NT2/D1 (cell line): Measurements from ENCODE around the gene TMC2.

ENCODE experiments used
- DNase-seq: peaks from one replicate; pipeline ENCODE4 v3.0.0-alpha.2; 2011; ENCODE audit warnings: low read depth, low spot score
- H3K27me3 ChIP-seq: 2 replicates; pipeline ENCODE4 v1.6.0; 2011; ENCODE audit warnings: mild to moderate bottlenecking; ENCODE audit not compliant: insufficient read length, insufficient read depth
- H3K36me3 ChIP-seq: 2 replicates; pipeline ENCODE4 v1.6.1; 2011; ENCODE audit warnings: mild to moderate bottlenecking, low read length, mixed read lengths; ENCODE audit not compliant: insufficient read depth, insufficient read length
- H3K4me1 ChIP-seq: 2 replicates; pipeline ENCODE4 v1.5.1; 2011; ENCODE audit not compliant: insufficient read depth, insufficient read length
- H3K4me3 ChIP-seq: 2 replicates; pipeline ENCODE4 v1.5.1; 2011; ENCODE audit warnings: low read depth; ENCODE audit not compliant: insufficient read length
- H3K9ac ChIP-seq: 2 replicates; pipeline ENCODE4 v1.6.0; 2011; ENCODE audit warnings: low read depth; ENCODE audit not compliant: insufficient read length
- H3K9me3 ChIP-seq: 2 replicates; pipeline ENCODE4 v1.5.1; 2011; ENCODE audit warnings: mild to moderate bottlenecking, low read length; ENCODE audit not compliant: insufficient read depth
- SUZ12 ChIP-seq: IDR thresholded peaks from 2 replicates; pipeline ENCODE4 v1.6.1; 2011; ENCODE audit not compliant: insufficient read length, insufficient read depth; ENCODE audit errors: extremely low read depth
- YY1 ChIP-seq: IDR thresholded peaks from 2 replicates; pipeline ENCODE4 v1.6.1; 2011; ENCODE audit not compliant: insufficient read length, insufficient read depth
- ZNF274 ChIP-seq: IDR thresholded peaks from 2 replicates; pipeline ENCODE4 v1.6.1; 2011; ENCODE audit warnings: mild to moderate bottlenecking, low read depth, low read length

The TMC2 gene

GRCh38 chr20:2596673-2597279, 60.4 kb downstream of the TMC2 start:
- H3K9me3 ChIP-seq, result no peaks in the 10 kb centered on the region
- H3K27me3 ChIP-seq, result no peaks in the 10 kb centered on the region
- no peak for DNase-seq
- TF ChIP-seq ZNF274, result no peak
- TF ChIP-seq YY1, result no peak
- TF ChIP-seq SUZ12, result no peak
- H3K36me3 ChIP-seq, result no peaks in the 10 kb centered on the region
- no peak overlapping the region for H3K9ac ChIP-seq
- H3K4me3 ChIP-seq, result no peak overlapping the region
- H3K4me1 ChIP-seq, result peaks cover 2% of the 10 kb centered on the region

GRCh38 chr20:2599288-2600006, 63.1 kb downstream of the TMC2 start:
- DNase-seq, result no peak
- peaks cover 2% of the 10 kb centered on the region for H3K4me1 ChIP-seq
- no peak overlapping the region for H3K9ac ChIP-seq
- 0 out of 2 replicates have a peak, but pooled peaks cover 3% of the 10 kb centered on the region for H3K9me3 ChIP-seq
- no peaks in the 10 kb centered on the region for H3K36me3 ChIP-seq
- H3K4me3 ChIP-seq, result no peak overlapping the region
- H3K27me3 ChIP-seq, result no peaks in the 10 kb centered on the region
- no peak for TF ChIP-seq SUZ12
- TF ChIP-seq ZNF274, result no peak
- no peak for TF ChIP-seq YY1

- TF ChIP-seq SUZ12, result no peak
- TF ChIP-seq YY1, result no peak
- TF ChIP-seq ZNF274, result no peak
Measured at GRCh38 chr20:2602046-2602735, 65.8 kb downstream of the TMC2 start.

GRCh38 chr20:2602746-2603145, 66.4 kb downstream of the TMC2 start:
- TF ChIP-seq ZNF274, result no peak
- no peak for TF ChIP-seq YY1
- no peak for TF ChIP-seq SUZ12
- peaks cover 17% of the 10 kb centered on the region for H3K9me3 ChIP-seq
- no peak overlapping the region for H3K9ac ChIP-seq
- no peaks in the 10 kb centered on the region for H3K4me1 ChIP-seq
- no peak overlapping the region for H3K4me3 ChIP-seq
- H3K36me3 ChIP-seq, result no peaks in the 10 kb centered on the region
- no peaks in the 10 kb centered on the region for H3K27me3 ChIP-seq
- DNase-seq, result no peak

More at GRCh38 chr20:2602046-2602735, 65.8 kb downstream of the TMC2 start:
- H3K9me3 ChIP-seq, result peaks cover 13% of the 10 kb centered on the region; the same call in 1 of the 2 replicates
- peaks cover under 1% of the 10 kb centered on the region for H3K4me1 ChIP-seq
- no peak overlapping the region for H3K9ac ChIP-seq
- DNase-seq, result no peak
- H3K27me3 ChIP-seq, result no peaks in the 10 kb centered on the region
- no peak overlapping the region for H3K4me3 ChIP-seq
- H3K36me3 ChIP-seq, result no peaks in the 10 kb centered on the region

- TF ChIP-seq SUZ12, result no peak
- no peak for TF ChIP-seq ZNF274
- H3K27me3 ChIP-seq, result no peaks in the 10 kb centered on the region
- H3K9me3 ChIP-seq, result peaks cover 17% of the 10 kb centered on the region
- H3K9ac ChIP-seq, result no peak overlapping the region
- no peaks in the 10 kb centered on the region for H3K36me3 ChIP-seq
- H3K4me1 ChIP-seq, result no peaks in the 10 kb centered on the region
- peak; percentile 11 for DNase-seq
- no peak overlapping the region for H3K4me3 ChIP-seq
Measured at GRCh38 chr20:2603816-2604505, 67.6 kb downstream of the TMC2 start.

- H3K4me3 ChIP-seq, result no peak overlapping the region
- no peaks in the 10 kb centered on the region for H3K4me1 ChIP-seq
- no peak overlapping the region for H3K9ac ChIP-seq
- H3K9me3 ChIP-seq, result peaks cover 17% of the 10 kb centered on the region
- H3K36me3 ChIP-seq, result no peaks in the 10 kb centered on the region
- TF ChIP-seq YY1 (no peak), SUZ12 (no peak), ZNF274 (no peak)
- no peak for DNase-seq
- no peaks in the 10 kb centered on the region for H3K27me3 ChIP-seq
Measured at GRCh38 chr20:2604506-2604835, 68.1 kb downstream of the TMC2 start.

- peaks cover 17% of the 10 kb centered on the region for H3K9me3 ChIP-seq
- H3K4me1 ChIP-seq, result no peaks in the 10 kb centered on the region
- no peak for TF ChIP-seq YY1
- TF ChIP-seq ZNF274, result no peak
- no peak for TF ChIP-seq SUZ12
- no peaks in the 10 kb centered on the region for H3K27me3 ChIP-seq
- H3K36me3 ChIP-seq, result no peaks in the 10 kb centered on the region
- no peak overlapping the region for H3K9ac ChIP-seq
- no peak overlapping the region for H3K4me3 ChIP-seq
- no peak for DNase-seq
Measured at GRCh38 chr20:2606507-2607006, 70.2 kb downstream of the TMC2 start.
